Activated gamma-delta T cell treated with anti-CD3 and anti-CD28 coated beads, Interleukin-2, amount 50 U/mL, for 16 hours (primary cell): ENCODE data around the gene CACNG1.

Experiments used
- DNase-seq: peaks from one replicate; pipeline ENCODE4 v3.0.0-alpha.2; 2020; ENCODE audit warnings: low read depth

Gene CACNG1

DNA sequence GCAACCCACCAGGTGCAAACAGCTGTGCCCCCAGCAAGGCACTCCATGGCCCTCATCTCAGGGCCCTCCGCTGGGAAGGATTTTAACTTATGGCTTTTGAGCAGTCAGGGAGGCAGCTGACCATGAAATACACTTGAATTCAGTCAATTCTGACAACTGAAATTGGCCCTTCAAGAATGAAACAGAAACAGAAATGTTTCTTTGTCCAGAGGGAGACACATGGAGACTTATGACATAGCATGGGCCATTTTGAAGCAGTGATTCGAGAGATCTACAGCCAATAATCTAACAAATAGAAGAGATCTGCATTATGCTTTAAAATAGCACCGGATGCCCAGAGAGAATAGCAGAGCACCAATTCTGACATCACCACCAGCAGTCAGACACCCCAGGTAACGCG, 7.5 kb downstream of the CACNG1 start:
- no peak for DNase-seq

DNA sequence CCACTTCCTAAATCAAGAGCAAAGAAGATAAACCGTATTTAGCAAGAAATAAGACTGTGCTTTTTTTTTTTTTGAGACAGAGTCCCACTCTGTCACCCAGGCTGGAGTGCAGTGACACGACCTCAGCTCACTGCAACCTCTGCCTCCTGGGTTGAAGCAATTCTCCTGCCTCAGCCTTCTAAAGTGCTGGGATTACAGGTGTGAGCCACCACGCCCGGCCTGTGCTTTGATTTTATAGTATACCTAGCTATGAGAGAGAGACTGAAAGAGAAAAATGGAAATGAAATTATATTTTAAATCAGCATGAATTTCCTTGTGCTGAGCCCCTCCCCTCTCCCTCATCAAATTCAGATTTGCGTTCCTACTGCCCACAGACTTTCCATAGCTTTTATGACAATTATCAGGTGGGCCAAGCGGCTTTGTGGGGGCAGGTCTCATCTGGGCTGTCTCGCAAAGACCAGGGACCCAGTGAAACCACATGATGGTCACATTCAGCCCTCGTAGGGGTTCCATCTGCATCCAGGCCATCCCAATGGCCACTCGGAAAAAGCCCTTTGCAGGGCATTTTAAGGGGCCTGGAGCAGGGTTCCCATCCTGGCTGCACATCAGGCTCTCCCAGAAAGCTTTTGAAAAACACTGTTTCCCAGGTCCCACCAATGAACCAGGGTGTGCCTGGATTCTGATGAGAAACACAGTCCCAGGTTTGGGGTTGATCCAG, 8.5 kb downstream of the CACNG1 start:
- DNase-seq: no peak

DNA sequence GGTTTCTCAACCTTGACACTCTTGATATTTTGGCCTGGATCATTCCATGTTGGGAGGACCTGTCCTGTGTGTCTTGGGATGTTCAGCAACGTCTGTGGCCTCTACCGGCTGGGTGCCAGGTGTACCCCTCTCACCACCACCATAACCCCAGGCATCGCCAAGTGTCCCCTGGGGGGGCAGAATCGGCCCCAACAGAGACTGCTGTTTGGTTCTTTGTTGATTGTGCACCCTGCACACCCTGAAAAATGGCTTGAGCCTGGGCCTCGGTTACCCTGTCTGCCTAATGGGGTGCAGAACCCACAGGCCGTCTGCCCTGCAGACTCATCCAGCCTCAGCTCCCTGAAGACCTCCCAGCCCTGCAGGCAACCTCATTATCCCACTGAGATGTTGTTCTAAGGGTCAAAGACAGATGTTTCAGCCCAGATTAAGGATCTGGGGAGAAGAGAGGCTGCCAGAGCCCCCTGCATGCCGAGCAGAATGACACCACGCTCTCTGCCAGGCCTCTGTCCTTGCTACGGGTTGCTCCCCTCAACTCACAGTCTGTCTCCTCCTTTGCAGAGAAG, 9.2 kb downstream of the CACNG1 start:
- DNase-seq: no peak

DNA sequence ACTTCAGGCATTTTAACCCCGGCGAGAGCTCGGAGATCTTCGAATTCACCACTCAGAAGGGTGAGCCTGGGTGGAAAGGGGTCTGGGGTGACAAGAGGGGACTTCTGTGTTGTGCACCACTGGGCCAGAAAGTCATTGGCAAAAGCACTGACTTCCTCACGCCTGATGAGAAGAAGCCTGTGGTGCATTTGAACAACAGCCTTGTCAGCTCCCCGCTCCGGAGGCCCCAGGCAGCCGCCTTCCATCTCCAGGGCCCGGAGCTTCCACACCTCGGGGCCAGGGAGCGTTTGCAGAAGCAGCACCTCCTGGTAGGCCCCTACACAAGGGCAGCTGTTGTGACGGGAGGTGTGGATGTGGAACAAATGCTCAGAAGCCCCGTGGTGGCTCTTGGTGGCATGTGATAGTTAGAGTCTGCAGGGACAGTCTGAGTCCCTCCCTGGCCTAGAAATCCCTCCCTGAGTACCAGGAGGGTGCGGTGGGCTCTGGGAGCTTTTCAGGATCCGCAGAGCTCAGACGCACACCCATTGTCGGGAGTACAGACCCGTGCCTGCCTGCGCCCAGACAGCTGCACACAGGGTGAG, 9.7 kb downstream of the CACNG1 start:
- DNase-seq: no peak

DNA sequence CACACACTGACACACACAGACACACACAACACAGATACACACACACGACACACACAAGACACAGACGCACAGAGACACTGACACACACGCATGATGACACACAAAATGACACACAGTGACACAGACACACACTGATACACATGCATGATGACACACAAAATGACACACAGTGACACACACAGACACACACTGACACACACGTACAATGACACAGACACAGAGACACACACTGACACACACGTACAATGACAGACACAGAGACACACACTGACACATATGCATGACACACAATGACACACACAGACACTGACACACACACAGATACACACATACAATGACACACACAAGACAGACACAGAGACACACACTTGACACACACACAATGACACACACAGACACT, 10.3 kb downstream of the CACNG1 start:
- DNase-seq: no peak

DNA sequence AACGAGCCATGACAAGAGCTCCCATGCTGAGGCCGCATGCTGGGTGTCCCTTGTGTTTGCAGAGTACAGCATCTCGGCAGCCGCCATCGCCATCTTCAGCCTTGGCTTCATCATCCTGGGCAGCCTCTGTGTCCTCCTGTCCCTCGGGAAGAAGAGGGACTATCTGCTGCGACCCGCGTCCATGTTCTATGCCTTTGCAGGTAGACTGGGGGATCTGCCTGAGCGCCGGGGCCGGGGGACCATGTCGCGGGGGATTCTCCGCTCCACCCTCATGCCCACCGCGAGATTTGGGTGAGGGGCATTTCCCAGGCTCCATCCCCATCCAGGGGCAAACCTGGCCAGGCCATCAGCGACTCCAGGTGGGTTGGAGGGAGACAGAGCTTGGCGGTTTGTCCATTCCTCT, 10.7 kb downstream of the CACNG1 start:
- no peak for DNase-seq

DNA sequence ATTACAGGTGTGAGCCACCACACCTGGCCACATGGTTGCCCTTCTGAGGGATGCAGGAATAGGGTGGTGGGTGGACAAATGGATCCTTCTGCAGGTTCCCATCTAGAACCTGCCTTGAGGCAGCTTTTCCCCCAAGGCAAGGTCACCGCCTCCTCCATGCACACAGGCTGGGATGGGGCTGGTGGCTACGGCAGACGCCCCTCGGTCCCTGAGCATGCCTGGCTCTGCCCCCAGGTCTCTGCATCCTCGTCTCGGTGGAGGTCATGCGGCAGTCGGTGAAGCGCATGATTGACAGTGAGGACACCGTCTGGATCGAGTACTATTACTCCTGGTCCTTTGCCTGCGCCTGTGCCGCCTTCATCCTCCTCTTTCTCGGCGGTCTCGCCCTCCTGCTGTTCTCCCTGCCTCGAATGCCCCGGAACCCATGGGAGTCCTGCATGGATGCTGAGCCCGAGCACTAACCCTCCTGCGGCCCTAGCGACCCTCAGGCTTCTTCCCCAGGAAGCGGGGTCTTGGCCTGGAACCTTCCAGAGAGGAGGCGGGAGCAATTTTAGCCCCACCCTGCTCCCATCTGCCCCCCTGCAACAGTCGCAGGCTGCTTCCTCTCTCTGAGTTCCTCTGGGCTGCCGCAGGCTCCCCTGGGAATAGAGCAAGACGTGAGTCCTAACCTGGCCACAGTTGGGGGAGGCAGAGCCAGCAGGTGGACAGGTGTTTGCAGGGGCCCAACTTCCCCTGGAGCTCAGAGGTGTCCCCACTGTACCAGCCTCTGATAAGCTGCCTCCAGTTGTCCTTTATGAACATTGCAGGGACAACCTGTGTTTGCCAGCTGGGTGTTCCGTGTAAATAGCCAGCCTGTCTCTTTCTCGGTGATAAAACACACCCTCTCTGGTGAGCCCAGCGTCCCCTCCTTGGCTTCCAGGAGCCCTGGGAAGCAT, 11.7 kb downstream of the CACNG1 start:
- DNase-seq: no peak

DNA sequence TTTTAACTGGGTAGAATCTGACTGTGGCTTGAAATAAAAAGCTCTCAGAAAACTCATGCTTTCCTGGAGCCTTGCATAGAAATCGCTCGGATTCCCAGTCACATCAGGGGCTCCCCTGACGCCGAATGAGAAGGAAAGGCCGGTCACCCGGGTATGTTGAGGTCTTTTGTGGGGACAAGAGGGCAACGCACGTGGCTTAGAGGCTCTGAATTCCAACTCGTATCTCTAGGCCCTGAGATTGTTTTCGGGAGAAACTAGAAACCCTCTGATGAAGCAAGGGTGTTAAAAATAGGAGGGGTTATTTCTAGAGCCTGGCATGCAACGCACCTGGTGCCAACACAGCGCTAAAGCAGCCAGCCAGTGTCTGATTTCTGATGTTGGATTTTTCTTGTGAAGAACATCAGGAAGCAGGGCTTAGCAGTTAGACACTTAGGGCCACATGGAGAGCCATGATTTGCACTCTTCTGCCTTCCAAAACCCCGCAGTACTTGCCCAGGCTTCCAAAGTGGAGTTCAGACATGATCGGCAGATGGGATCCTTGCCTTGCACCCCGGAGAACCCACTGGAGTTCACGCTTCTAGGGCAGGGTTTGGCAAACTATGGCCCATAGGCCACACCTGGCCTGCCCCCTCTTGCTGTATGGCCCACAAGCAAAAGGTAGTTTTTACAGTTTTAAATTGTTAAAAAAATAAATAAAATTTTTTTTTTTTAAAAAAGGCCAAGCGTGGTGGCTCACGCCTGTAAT, 12.6 kb downstream of the CACNG1 start:
- no peak for DNase-seq

DNA sequence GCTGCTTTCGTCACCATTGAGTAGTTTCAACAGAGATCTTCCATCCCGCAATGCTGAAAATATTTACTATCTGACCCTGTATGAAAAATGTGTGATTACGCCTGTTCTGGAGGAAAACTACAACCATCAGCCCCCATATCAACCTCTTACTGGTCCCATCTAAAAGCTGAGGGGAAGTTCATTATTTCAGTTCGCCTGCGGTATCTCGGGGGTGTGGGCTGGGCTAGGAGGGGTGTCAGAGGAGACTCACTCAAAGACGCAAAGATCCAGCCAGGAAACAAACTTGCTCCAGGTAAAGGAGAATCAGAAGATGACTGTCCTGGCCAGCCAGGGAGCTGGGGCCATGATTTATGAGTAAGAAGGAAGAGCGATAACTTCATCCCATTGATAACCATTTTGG, 13.7 kb downstream of the CACNG1 start:
- no peak for DNase-seq

DNA sequence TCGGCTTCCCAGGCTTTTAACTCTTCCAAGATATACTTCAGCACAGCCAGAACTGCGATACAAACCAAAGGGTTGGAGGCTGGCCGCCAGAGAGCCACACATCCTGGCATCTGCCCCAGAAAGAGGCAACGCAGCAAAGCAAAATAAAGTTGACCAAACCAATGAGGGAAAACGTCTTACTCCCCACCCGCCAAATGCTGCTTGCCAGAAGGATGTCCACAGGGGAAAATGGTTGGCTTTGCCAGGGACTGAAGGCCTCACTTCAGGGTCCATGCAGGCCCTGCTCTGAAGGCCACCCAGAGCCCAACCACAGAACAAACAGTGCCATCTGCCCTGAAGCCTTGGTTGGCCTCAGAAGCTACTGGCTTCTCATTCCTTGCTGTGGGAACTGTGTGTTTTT, 15.0 kb downstream of the CACNG1 start:
- no peak for DNase-seq

DNA sequence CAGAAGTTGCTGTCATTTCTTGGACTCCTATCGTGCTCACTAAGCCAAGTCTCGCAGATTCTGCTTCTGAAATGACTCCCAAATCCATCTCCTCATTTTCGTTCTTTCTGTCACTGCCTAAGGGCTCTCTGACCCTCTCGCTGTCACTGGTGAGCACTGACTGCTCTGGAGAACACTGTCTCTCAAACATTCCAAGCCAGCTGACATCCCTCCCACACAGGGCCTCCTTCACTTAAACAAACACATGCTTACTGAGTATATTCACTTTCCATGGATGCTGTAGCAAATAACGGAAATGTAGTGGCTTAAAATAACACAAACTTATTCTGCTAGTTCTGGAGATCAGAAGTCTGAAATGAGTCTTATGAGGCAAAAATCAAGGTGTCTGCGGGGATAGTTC, 18.8 kb downstream of the CACNG1 start:
- no peak for DNase-seq

DNA sequence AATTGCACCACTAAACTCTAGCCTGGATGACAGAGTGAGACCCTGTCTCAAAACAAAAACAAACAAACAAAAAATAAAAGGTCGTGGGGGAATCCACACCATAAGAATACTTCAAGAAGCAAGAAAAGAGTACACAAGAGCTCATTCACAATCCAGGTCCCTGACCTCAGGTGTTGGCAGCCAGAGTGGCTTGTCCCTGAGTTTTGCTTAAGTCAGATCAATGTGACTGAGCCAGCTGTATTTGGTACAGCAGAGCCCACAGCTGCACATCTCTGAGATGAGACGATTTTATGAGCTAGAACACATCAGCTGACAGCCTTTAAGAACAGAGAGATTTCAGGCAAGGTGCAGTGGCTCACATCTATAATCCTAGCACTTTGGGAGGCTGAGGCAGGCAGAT, 22.4 kb downstream of the CACNG1 start:
- DNase-seq: no peak

DNA sequence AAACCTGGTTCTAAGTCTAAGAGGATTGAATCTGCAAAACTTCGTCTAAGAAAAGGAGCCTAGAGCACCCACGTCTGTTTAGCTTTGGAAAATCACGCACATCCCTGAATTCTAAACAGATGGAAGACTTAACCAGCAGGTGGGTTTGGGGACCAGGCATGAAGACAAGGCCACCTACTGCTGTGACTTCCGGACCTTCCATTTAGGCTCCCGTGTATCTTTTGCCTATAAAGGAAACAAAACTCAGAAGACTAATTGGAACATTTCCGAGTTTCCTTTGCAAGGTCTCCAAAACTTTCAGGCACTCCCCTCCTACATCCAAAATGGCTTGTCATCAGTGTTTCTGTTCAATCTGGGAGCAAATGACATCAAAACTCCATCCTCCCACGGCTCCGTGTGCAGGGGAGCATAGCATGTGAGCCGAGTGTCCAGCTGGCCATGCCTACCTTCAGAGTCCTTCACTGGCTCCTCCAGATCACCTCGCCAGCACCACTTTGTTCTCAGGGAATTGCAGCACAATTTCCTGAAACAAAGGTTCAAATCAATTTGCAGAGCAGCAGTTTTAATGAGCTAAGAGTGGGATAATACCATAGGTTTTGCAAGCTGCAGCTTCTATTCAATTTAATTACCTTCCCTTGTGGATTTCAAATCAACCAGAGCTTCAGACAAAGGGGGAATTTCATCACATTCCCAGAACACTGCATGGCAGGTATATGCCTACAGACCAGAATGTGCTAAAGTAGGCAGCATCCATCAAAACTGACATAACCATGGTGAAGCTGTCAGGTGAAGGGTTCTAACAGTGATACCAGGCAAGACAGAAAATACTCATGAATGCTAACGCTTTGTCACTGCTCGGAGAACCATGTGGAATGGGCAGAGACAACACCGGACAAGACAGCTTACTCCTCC, 23.5 kb downstream of the CACNG1 start:
- DNase-seq: no peak

DNA sequence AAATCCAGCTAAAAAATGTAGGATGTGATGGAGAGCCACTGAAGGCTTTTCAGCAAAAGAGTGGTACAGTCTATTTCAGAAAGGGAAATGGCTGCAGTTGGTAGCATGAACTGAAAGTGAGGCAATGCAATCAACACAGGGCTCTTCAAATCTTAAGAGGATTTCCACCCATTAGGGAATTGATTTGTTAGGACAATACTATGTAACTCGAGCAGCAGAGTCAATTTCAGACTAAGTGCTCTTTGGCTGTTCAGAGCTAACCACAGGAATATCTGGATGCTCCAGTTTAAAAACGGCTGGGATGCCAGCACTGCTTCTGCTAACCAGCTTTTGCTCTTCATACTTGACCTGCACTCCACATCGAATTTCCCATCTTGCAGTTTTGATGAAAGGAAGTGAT, 24.6 kb downstream of the CACNG1 start:
- no peak for DNase-seq

DNA sequence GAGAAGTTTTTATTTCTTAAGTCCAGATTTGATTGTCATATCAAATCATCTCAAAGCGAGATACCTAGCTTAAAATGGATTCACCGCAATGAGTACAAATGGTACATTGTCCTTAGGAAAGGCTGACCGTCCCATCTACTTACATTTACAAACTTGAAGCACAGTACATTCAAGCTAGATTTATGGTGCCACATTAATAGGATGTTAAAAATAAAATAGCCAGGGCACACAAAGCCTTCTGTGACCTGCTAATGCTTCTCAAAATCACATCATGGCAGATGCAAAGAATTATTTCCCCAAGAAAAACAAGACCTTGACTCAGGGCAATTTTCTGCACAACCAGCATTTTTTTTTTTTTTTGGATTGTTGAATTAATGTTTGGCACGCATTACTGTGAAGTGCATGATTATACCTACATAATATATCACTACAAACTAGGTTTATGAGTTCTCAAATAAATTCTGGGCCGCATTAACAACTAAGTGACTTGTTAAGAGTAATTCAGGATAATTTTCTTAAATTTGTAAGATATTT, 25.3 kb downstream of the CACNG1 start:
- no peak for DNase-seq

DNA sequence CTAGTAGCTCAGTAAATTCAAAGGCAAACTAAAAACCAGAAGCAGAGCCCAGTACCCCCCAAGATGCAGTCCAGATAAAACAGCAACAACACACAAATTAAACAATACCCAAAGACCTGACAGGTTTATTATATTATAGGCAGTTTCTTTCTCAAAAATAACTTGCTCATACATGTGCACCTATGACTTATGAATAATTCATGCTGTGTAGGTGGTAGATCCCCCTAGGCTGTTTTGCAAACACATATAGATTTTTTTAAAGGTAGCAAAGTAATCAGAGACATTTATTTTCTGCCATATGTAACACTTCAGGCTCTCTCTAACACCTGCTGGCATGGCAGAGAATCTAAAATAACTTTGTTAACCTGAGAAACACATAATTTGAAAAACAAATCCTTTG, 27.2 kb downstream of the CACNG1 start:
- DNase-seq: no peak

DNA sequence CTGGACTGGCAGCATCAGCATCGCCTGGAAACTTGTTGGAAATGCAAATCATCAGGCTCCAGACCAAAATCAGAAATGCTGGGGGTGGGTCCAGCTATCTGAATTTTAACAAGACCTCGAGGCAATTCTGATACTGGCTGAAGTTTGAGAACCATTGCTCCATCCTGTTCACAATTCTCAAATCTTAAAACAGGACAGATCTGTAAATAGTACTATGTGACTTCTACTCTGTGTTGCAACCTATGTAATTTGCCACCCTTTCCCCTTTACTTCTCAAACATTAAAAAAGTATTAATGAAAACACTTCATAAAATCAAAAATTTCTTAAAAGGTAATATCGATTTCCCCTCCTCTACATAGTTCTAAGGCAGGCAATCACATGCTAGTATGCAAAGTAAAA, 28.5 kb downstream of the CACNG1 start:
- DNase-seq: no peak

DNA sequence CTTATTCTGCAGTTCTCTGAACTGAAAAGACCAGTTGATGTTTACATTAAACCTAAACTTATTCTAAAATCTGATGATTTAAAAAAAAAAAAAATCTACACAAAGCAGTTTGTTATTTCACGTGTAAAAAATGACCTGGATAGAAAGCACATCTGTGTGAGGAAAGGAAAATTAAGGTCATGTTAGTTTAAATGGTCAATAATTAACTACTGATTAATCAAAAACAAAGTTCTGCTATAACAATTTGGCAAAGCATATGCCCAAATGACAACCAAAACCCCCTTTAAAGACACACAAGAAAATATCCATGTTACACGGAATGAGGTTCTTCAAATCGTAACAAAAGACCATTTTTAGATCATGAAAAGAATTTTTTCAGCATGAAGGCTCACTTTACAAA, 30.4 kb downstream of the CACNG1 start:
- DNase-seq: no peak

DNA sequence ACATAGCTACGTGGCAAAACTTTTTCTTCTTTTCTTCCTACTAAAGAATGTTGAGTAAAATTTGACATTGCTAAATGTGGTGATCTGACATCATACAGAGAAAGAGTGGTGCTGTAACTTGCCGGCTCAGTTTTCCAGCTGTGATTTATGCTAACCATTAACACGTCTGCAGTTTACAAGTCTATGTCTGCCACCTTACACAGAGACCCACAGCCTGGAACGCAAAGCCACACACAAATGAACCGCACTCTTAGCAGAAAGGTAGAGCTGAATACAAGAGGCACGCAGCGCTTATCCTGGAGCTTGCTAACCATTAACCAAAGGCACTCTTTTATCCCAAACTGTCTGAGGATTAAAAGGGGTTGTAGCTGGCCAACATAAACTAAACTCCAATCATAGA, 31.9 kb downstream of the CACNG1 start:
- DNase-seq: no peak

DNA sequence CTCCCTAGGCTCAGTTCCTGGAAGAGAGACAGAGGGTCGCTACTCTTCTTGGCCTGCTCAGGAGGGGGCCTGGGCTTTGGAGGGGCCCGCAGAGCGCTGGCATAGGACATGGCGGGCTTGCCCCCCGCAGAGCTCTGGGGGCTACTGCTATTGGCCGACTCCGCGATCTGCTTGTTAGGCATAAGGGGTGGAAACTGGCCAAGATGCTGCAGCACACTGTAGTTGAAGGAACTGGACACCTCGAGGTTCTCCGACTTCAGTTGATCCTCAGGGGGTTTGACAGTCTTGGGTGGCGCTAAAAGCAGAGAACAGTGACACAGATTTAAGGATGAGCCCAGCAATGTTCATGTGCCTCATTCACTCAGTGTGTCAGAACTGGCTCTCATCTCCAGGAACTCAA, 33.9 kb downstream of the CACNG1 start:
- DNase-seq: no peak

DNA sequence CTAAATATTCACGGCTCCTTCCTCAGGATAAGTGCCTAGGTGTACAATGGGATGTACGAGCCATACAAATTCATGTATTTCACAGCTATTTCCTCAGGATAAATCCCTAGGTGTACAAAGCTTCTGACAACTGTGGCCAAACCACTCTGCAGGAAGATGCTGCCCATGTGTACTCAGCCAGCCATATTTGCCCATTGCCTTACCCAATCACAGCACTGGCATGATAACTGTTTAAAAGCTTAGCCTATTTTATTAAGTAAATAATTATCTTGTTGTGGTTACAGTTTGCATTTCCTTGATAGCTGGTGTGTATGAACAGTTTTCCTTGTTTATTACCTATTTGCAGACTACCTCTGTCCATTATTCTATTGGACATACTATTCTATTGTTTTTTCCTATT, 35.1 kb downstream of the CACNG1 start:
- DNase-seq: no peak
